GM21381 (cell line): Measurements from ENCODE around the gene TUT4.

Source experiments
- ATAC-seq: cut with Tn5 transposase; IDR thresholded peaks from one replicate; pipeline ENCODE4 v1.9.1; 2021; ENCODE audit warnings: mild to moderate bottlenecking, moderate library complexity; ENCODE audit not compliant: unreplicated experiment

The TUT4 gene

DNA sequence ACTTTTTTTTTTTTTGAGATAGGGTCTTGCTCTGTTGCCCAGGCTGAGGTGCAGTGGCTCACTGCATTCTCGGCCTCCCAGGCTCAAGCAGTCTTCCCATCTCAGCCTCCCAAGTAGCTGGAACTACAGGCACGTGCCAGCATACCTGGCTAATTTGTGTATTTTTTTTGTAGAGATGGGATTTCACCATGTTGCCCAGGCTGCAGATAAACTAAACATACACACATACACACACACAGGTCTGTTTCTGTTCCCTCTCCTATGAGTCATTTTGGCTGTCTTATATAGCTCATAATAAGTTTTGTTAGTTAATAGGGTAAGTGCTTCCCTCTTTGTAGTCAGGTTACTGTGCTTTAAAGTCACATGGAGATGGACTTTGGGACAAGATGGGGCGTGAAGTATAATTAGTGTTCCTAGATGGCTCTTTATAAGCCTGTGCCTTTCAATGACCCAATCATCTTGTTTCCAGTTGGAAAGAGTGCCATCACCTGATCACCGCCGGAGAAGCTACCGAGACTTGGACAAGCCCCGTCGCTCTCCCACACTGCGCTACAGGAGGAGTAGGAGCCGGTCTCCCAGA is 139.4 kb downstream of the TUT4 start:
- ATAC-seq, result no peak

DNA sequence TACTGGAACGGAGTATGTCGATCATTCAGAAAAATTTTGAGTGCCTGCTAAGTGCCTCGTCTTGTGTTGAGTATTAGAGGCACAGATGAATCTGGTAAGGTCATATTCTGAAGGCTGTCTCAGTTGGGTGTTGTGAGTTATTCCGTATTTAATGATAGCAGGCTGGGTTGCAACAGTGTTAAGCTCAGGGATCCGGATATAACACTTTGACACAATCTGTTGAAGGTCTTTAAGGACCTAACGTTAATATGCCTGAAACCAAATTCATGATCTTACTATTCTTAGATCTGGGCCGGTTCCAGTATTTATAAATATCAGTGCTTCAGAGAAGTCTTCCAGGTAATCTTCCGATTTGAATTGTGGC is 147.9 kb downstream of the TUT4 start:
- no peak for ATAC-seq

DNA sequence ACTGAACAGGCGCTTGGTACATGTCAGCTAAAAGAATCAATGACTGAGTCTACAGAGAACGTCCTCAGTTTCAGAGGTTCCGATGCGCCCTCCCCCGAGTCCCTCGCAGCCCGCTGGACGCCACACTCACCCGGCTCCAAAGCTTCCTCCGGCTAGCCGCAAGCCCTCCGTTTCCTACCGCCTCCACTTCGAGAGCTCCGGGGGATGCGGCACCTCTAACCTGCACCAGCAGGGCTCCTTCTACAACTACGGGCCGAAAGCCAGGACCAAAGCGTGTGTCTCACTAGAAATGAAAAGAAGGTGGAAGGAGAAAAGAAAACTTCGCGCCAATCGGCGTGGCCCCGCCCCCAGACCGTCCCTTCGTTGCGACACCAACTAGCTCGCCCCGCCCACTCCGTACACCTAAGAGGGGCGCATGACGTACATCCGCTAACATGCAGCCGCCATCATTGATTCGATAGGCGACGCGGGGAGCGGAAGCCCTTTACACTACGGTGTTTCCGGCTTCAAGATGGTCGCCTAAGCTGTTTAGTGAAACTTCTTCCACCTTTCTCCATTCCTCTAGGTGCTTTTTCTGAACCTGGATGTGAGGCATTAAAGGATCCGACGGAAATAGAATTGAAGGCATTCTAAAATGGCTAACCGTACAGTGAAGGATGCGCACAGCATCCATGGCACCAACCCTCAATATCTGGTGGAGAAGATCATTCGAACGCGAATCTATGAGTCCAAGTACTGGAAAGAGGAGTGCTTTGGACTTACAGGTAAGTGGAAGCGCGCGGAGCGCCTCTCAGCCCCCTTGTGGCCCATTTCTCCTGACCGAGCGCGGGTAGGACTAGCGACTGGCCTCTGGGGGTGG is 148.5 kb downstream of the TUT4 start, which contains the start of the genes ORC1 and PRPF38A:
Gene ORC1, minus strand, starts transcription at position 308 of the 859 bp plus-strand sequence. CDS start 2,200 bp downstream, outside the sequence.
Gene PRPF38A, plus strand, starts transcription at position 487 of the 859 bp plus-strand sequence. Its CDS starts 148 bp downstream, at position 635.
- ATAC-seq, result peak; percentile 95

DNA sequence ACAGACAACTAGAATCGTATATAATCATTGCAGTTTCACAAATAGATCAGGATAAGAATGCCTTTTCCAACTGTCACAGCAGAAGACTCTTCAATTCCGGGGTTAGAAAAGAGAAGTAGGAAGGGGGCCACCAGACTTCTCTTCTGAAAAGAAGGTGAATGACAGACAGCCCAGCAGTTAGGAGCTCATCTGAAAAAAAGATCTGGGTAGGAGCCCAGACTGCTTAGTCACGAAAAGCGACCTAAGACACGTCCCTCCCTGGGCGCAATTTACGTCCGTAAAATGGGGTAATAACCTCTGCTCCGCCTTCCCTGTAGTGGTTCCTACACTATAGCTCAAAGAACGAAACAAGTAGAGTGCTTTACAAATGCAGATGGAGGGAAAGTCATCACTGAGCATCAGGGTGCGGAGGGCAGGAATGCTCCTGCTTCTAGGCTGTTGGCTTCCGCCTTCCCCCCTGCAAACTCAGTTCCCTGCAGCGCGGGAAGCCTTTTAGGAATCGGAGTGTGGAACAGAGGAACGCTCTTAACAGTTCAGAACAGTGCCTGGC is 149.3 kb downstream of the TUT4 start:
- ATAC-seq, result peak; percentile 32

DNA sequence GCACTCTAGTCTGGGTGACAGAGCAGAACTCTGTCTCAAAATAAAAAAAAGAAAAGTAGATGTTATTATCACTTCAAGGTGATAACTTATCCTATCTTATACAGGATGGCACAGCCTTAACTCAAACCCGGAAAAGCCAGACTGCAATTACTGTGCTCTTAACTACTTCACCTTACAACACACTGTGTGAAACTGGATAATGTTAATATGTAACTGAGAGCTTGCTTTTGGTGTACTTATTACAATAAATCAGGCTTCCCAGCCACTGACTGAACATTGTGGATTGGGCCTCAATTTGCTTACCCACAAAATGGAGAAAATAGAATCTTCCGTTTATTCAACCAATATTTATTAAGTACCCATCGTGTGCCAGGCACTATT is 150.0 kb downstream of the TUT4 start:
- ATAC-seq, result no peak

DNA sequence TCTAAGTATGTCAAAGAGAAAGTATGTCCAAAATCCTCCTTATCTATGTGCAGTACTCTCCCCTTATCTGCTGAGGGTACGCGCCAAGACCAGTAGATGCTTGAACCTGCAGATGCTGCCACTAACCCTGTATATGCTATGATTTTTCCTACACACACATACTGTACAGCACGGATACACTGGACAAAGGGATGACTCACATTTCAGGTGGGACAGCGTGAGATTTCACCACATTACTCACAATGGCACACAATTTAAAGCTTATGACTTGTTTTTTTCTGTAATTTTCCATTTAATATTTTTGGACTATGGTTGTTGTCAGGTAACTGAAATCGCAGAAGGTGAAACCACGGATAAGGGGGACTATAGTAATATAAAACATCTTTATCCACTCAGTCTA is 152.8 kb downstream of the TUT4 start:
- no peak for ATAC-seq

DNA sequence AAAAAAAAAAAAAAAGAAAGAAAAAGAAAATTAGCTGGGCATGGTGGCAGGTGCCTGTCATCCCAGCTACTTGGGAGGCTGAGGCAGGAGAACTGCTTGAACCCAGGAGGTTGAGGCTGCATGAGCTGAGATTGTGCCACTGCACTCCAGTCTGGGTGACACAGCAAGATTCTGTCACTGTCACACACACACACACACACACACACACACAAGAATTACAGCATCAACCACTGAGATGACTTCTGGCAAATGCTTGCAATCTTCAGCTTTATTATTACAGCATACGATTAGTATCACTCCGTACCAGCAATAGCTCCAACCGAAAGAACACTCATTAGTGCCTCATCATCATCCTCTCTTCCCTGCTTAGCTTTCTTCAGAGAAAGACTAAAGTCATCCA is 153.3 kb downstream of the TUT4 start:
- ATAC-seq, result no peak

DNA sequence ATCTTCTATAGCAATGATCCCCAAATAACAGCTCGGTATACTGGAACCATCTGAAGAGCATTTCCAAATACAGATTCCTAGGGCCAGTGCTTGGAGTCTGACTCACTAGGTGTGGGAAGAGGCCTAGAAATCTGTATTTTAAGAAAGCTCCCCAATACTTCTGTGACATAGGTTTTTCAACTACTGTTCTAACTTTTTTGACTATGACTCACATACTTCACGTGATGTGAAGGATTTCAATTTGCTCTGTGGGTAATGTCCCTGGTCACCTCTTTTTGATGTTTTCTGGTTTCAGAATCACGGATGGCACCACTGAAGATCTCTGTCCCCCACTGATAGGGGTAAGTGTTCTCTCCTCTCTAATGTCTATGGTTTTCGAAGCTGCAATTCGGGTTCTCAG is 159.7 kb downstream of the TUT4 start:
- no peak for ATAC-seq

DNA sequence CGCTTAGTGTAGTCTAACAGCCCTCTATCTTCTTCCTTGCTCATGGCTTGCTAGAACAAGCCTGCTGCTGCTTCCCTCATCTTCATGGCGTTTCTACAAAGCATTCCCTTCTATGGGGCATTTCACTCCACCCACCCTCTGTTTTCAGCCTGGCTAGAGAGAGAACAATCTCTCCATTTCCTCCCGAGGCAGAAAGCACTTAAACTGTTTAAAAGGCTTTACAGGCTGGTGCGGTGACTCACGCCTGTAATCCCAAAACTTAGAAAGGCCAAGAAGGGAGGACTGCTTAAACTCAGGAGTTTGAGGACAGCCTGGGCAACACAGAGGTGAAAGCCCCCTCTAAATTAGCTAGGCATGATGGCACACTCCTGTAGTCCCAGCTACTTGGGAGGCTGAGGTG is 166.4 kb downstream of the TUT4 start:
- no peak for ATAC-seq

DNA sequence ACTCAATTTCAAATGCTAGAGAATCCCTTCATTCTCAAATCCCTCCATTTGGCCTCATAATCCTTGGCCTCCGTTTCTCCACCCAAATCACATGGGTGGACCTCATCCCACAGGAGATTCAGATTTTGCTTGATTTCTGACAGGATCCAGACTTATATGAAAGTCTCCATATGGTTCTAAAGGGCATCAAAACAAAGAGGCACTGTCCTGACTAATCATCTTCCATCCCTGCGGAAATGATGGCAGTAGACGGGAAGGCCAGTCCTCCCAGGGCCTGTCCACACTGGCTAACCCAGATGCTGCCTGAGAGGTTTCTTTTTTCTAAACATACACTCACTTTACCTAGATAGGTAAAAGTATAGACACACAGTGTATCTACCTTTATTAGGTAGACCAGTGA is 167.5 kb downstream of the TUT4 start:
- ATAC-seq, result no peak
